ENCODE results near the gene PRPSAP1.

DNA sequence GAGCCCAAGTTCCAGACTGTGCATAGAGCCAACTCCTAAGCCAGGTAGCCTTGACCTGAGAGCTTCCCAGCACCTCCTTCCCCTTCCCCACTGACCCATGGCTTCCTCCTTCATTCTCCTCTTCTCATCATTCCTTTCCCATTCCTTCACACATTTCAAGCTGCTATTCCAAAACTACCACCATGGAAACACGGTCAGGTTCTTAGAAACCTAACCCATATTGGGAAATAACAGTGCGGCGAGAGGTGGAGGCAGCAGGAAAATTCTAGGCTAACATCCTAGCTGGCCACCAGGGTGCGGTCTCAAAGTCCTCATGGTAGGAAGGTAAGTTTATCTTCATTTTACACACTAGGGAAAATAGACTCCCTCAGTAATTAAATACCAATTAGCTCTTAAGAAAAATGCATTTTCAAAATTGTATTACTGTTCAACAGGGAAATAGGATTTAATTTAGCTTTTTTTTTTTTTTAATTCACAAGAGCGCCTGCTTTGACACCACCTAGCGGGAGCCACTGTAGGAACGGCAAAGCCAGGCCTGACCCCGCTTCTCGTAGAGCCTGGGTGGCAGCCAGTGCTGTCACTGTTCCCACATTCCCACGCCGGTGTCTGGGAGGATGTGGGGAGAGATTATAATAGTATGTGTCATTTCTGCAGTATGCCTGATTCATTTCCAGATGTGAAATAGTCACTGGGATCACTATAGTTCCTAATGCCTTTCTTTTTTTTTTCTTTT is 16.7 kb upstream of the PRPSAP1 start:
- TF ChIP-seq, protein P1, sequence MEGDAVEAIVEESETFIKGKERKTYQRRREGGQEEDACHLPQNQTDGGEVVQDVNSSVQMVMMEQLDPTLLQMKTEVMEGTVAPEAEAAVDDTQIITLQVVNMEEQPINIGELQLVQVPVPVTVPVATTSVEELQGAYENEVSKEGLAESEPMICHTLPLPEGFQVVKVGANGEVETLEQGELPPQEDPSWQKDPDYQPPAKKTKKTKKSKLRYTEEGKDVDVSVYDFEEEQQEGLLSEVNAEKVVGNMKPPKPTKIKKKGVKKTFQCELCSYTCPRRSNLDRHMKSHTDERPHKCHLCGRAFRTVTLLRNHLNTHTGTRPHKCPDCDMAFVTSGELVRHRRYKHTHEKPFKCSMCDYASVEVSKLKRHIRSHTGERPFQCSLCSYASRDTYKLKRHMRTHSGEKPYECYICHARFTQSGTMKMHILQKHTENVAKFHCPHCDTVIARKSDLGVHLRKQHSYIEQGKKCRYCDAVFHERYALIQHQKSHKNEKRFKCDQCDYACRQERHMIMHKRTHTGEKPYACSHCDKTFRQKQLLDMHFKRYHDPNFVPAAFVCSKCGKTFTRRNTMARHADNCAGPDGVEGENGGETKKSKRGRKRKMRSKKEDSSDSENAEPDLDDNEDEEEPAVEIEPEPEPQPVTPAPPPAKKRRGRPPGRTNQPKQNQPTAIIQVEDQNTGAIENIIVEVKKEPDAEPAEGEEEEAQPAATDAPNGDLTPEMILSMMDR (IDR thresholded peaks at IDR 0.05): peak; percentile 17 to 51 (median 37)
- no peak for TF ChIP-seq POLR2A (IDR thresholded peaks at IDR 0.05)

Measured in upper lobe of left lung (tissue), 4 donors.